Right hindlimb (tissue), 1 donor: ENCODE data around the gene IFFO2.
"Not testable (repeated sequence)": the region's sequence is repeated elsewhere in the genome, so short reads cannot be mapped to it uniquely, and the experiment has no call there.

Experiments
- DNase-seq: peaks from one replicate; pipeline ENCODE4 v3.0.0-alpha.2; 2018

The IFFO2 gene

GRCh38 chr1:18871401-18872070, 84.9 kb downstream of the IFFO2 start:
- no peak for DNase-seq

- no peak for DNase-seq
Observed at GRCh38 chr1:18870957-18871356, 85.5 kb downstream of the IFFO2 start.

- not testable (repeated sequence) for DNase-seq
Observed at GRCh38 chr1:18870595-18870865, 85.9 kb downstream of the IFFO2 start.

GRCh38 chr1:18869847-18870594, 86.5 kb downstream of the IFFO2 start:
- no peak for DNase-seq

GRCh38 chr1:18868801-18869424, 87.6 kb downstream of the IFFO2 start:
- no peak for DNase-seq

- DNase-seq = no peak
Observed at GRCh38 chr1:18868354-18868753, 88.1 kb downstream of the IFFO2 start.

- no peak for DNase-seq
Observed at GRCh38 chr1:18866846-18867245, 89.6 kb downstream of the IFFO2 start.

GRCh38 chr1:18866314-18866713, 90.2 kb downstream of the IFFO2 start:
- DNase-seq = no peak

GRCh38 chr1:18865176-18865575, 91.3 kb downstream of the IFFO2 start:
- no peak for DNase-seq

GRCh38 chr1:18861590-18861989, 94.9 kb downstream of the IFFO2 start:
- no peak for DNase-seq

- DNase-seq = no peak
Observed at GRCh38 chr1:18861082-18861481, 95.4 kb downstream of the IFFO2 start.

GRCh38 chr1:18859560-18859959, 96.9 kb downstream of the IFFO2 start, which contains the start of gene TAS1R2:
TSS of gene TAS1R2 (minus strand) at chr1:18859660. CDS start at chr1:18859660, 0 bp downstream.
- no peak for DNase-seq

GRCh38 chr1:18858070-18858688, 98.3 kb downstream of the IFFO2 start:
- no peak for DNase-seq

GRCh38 chr1:18856435-18856834, 100.0 kb downstream of the IFFO2 start:
- DNase-seq = no peak

GRCh38 chr1:18855573-18855972, 100.9 kb downstream of the IFFO2 start:
- no peak for DNase-seq

GRCh38 chr1:18854331-18855025, 102.0 kb downstream of the IFFO2 start:
- no peak for DNase-seq
